Endodermal cell (in vitro differentiated cells): ENCODE data around the gene NFIA. TPM values are rescaled to one million over a fixed set of nuclear protein-coding genes. Genes with fewer than 3 reads are reported as not detected.

Experiments used
- DNase-seq: peaks from one replicate; pipeline ENCODE4 v3.0.0-alpha.2; 2017
- H3K27ac ChIP-seq: 2 replicates; pipeline ENCODE4 v1.5.1; 2013; ENCODE audit warnings: mild to moderate bottlenecking, low read depth, low read length, moderate library complexity
- H3K27me3 ChIP-seq: 2 replicates; pipeline ENCODE4 v1.6.1; 2013; ENCODE audit warnings: mild to moderate bottlenecking, low read length, moderate library complexity; ENCODE audit not compliant: insufficient read depth, control insufficient read depth, poor library complexity, severe bottlenecking
- H3K36me3 ChIP-seq: 2 replicates; pipeline ENCODE4 v1.7.0; 2013; ENCODE audit warnings: mild to moderate bottlenecking, low read length, moderate library complexity; ENCODE audit not compliant: control insufficient read depth, insufficient read depth
- H3K4me1 ChIP-seq: one replicate; pipeline ENCODE4 v1.7.0; 2013; ENCODE audit warnings: low read length; ENCODE audit not compliant: control insufficient read depth, insufficient read depth
- H3K4me3 ChIP-seq: 2 replicates; pipeline ENCODE4 v1.5.1; 2013; ENCODE audit warnings: mild to moderate bottlenecking, low read length, moderate library complexity
- H3K9ac ChIP-seq: 2 replicates; pipeline ENCODE4 v1.6.1; 2013; ENCODE audit warnings: mild to moderate bottlenecking, low read length, moderate library complexity; ENCODE audit not compliant: poor library complexity, severe bottlenecking; ENCODE audit errors: extremely low read depth
- H3K9me3 ChIP-seq: 2 replicates; pipeline ENCODE4 v1.6.1; 2013; ENCODE audit warnings: mild to moderate bottlenecking, low read length, moderate library complexity; ENCODE audit not compliant: control insufficient read depth
- H3K27ac Mint-ChIP-seq: 2 replicates; pipeline ENCODE4 v1.8.0; 2020; ENCODE audit warnings: mixed read lengths
- H3K27me3 Mint-ChIP-seq: 2 replicates; pipeline ENCODE4 v1.8.0; 2021; ENCODE audit warnings: mild to moderate bottlenecking, mixed read lengths; ENCODE audit not compliant: insufficient read depth
- H3K36me3 Mint-ChIP-seq: 2 replicates; pipeline ENCODE4 v1.8.0; 2020; ENCODE audit warnings: low read depth, mixed read lengths
- H3K4me1 Mint-ChIP-seq: 2 replicates; pipeline ENCODE4 v1.8.0; 2020; ENCODE audit warnings: mixed read lengths
- H3K4me3 Mint-ChIP-seq: 2 replicates; pipeline ENCODE4 v1.8.0; 2020; ENCODE audit warnings: mild to moderate bottlenecking, moderate library complexity, mixed read lengths
- H3K9me3 Mint-ChIP-seq: 2 replicates; pipeline ENCODE4 v1.8.0; 2020; ENCODE audit warnings: mild to moderate bottlenecking, mixed read lengths
- WGBS, 2 experiments: methylation state at CpG; one replicate each; pipeline versions ENCODE4 v1.1.5 to v1.1.7; 2013; ENCODE audit warnings: missing lambda C conversion rate in 2 of 2, mixed read lengths in 1 of 2; ENCODE audit not compliant: insufficient coverage in 1 of 2, insufficient read length in 1 of 2; 5-methylcytosine and 5-hydroxymethylcytosine counted together
- total RNA-seq, 2 donors: library from RNA; stranded (reverse); fragmentation: NEBNext Ultra II Directional in 1 of 2; extraction: Animal tissue kit (Norgen Biotek cat#: 25700) in 1 of 2; gene quantifications; 2 replicates in 1 of 2; 3 replicates in 1 of 2; pipeline ENCODE4 v1.2.1, GENCODE V29; 2021
- TF ChIP-seq, protein P1 (sequence below): fragments of 200-600 bp; sonication (generic); conservative IDR thresholded peaks from 2 replicates; pipeline ENCODE4 v1.5.0; 2021; ENCODE audit warnings: antibody characterized with exemption, mild to moderate bottlenecking

NFIA gene
- total RNA-seq, 2 donors from 2014 or later: 2.3 to 3.8 TPM

DNA sequence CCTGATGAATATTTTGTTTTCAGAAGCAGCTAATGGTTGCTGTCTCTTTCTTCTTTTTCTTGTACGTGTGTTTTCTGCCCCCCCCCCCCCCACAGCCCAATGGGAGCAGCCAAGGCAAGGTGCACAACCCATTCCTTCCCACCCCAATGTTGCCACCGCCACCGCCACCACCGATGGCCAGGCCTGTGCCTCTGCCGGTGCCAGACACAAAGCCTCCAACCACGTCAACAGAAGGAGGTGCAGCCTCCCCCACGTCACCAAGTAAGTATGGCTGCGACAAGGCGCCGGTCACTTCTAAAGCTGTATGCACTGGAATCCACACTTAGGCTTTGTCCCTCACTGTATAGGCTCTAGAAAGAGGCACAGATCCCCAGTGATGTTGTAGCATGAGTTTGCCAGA, 324.1 kb downstream of the NFIA start:
- H3K36me3 Mint-ChIP-seq: no peaks in the 10 kb centered on the region
- no peaks in the 10 kb centered on the region for H3K4me1 ChIP-seq
- H3K9ac ChIP-seq: no peak overlapping the region
- H3K9me3 Mint-ChIP-seq: no peaks in the 10 kb centered on the region
- no peak overlapping the region for H3K4me3 ChIP-seq
- H3K36me3 ChIP-seq: no peaks in the 10 kb centered on the region
- DNase-seq: no peak
- no peak overlapping the region for H3K27ac Mint-ChIP-seq
- no peak overlapping the region for H3K4me3 Mint-ChIP-seq
- WGBS, 2 experiments: 97 to 100% methylated on average over 2 to 10 of the region's 10 CpGs
- TF ChIP-seq, protein P1, sequence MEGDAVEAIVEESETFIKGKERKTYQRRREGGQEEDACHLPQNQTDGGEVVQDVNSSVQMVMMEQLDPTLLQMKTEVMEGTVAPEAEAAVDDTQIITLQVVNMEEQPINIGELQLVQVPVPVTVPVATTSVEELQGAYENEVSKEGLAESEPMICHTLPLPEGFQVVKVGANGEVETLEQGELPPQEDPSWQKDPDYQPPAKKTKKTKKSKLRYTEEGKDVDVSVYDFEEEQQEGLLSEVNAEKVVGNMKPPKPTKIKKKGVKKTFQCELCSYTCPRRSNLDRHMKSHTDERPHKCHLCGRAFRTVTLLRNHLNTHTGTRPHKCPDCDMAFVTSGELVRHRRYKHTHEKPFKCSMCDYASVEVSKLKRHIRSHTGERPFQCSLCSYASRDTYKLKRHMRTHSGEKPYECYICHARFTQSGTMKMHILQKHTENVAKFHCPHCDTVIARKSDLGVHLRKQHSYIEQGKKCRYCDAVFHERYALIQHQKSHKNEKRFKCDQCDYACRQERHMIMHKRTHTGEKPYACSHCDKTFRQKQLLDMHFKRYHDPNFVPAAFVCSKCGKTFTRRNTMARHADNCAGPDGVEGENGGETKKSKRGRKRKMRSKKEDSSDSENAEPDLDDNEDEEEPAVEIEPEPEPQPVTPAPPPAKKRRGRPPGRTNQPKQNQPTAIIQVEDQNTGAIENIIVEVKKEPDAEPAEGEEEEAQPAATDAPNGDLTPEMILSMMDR: no peak
- no peak overlapping the region for H3K27ac ChIP-seq
- no peaks in the 10 kb centered on the region for H3K27me3 Mint-ChIP-seq
- no peaks in the 10 kb centered on the region for H3K4me1 Mint-ChIP-seq
- no peaks in the 10 kb centered on the region for H3K9me3 ChIP-seq
- H3K27me3 ChIP-seq: no peaks in the 10 kb centered on the region

DNA sequence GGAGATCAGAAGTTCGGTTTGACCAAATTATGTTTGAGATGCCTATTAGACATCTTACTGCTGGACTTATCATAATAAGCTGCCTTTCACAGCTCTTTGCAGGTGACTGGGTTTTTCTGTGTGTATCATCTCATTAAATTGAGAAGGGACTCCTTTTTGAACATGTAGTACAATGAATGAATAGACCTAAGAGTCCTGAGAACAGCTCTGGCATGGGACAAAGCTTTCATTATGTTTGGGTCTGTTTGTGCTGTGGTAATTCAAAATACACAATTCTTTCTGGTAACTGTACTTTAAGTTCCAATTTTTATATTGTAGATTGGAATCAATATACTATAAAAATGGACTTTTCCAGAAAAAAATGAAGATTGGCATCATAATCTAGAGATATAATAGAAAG, 330.2 kb downstream of the NFIA start:
- H3K4me3 ChIP-seq: no peak overlapping the region

DNA sequence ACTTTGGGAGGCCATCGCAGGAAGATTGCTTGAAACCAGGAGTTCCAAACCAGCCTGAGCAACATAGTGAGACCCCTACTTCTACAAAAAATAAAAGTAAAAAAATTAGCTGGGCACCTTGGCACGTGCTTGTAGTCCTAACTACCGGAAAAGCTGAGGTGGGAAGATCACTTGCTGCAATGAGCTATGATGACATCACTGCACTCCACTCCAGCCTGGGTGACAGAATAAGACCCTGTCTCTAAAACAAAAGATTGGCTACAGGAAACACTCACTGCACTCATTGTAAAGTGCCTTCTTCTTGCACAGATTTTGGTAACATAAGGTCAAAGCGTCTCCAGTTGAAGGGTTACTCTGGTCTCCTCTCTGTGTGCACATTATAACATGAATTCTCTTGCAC, 336.8 kb downstream of the NFIA start:
- H3K4me3 ChIP-seq: no peak overlapping the region
- H3K27me3 Mint-ChIP-seq: no peaks in the 10 kb centered on the region
- no peak overlapping the region for H3K27ac Mint-ChIP-seq
- no peak for DNase-seq
- H3K9me3 ChIP-seq: no peaks in the 10 kb centered on the region
- TF ChIP-seq, protein P1: no peak
- no peak overlapping the region for H3K4me3 Mint-ChIP-seq
- H3K4me1 ChIP-seq: no peaks in the 10 kb centered on the region
- no peak overlapping the region for H3K9ac ChIP-seq
- H3K36me3 ChIP-seq: no peaks in the 10 kb centered on the region
- H3K4me1 Mint-ChIP-seq: peaks cover 17% of the 10 kb centered on the region
- 88 to 98% methylated on average over 4 of the region's 4 CpGs for WGBS, 2 experiments
- no peaks in the 10 kb centered on the region for H3K9me3 Mint-ChIP-seq
- no peak overlapping the region for H3K27ac ChIP-seq
- no peaks in the 10 kb centered on the region for H3K36me3 Mint-ChIP-seq
- no peaks in the 10 kb centered on the region for H3K27me3 ChIP-seq

More for the DNA sequence above, 330.2 kb downstream of the NFIA start:
- Mint-ChIP-seq H3K27me3 (no peaks in the 10 kb centered on the region), H3K9me3 (no peaks in the 10 kb centered on the region), H3K27ac (no peak overlapping the region), H3K4me1 (no peaks in the 10 kb centered on the region), H3K4me3 (no peak overlapping the region), H3K36me3 (no peaks in the 10 kb centered on the region)
- DNase-seq: no peak
- Histone ChIP-seq H3K4me1 (no peaks in the 10 kb centered on the region), H3K27ac (no peak overlapping the region), H3K27me3 (no peaks in the 10 kb centered on the region), H3K9me3 (no peaks in the 10 kb centered on the region), H3K9ac (no peak overlapping the region), H3K36me3 (no peaks in the 10 kb centered on the region)
- TF ChIP-seq, protein P1: no peak
- WGBS, 2 experiments: 72 to 100% methylated on average over 1 of the region's 1 CpG
